Nephron progenitor cell (in vitro differentiated cells): ENCODE results near the gene CNOT3.
"Not testable (repeated sequence)": the region's sequence is repeated elsewhere in the genome, so short reads cannot be mapped to it uniquely, and the experiment has no call there.

Source experiments
- DNase-seq: peaks from one replicate; pipeline ENCODE4 v3.0.0; 2021
- H3K27ac Mint-ChIP-seq: 2 replicates; pipeline ENCODE4 v1.8.0; 2021; ENCODE audit warnings: mild to moderate bottlenecking, moderate library complexity, mixed read lengths
- H3K27me3 Mint-ChIP-seq: 2 replicates; pipeline ENCODE4 v1.8.0; 2021; ENCODE audit warnings: mild to moderate bottlenecking, low read depth, mixed read lengths; ENCODE audit not compliant: poor library complexity
- H3K36me3 Mint-ChIP-seq: 2 replicates; pipeline ENCODE4 v1.8.0; 2021; ENCODE audit warnings: low read depth, mixed read lengths
- H3K4me1 Mint-ChIP-seq: 2 replicates; pipeline ENCODE4 v1.8.0; 2021; ENCODE audit warnings: mixed read lengths
- H3K4me3 Mint-ChIP-seq: 2 replicates; pipeline ENCODE4 v1.8.0; 2021; ENCODE audit warnings: mild to moderate bottlenecking, moderate library complexity, mixed read lengths
- H3K9me3 Mint-ChIP-seq: 2 replicates; pipeline ENCODE4 v1.8.0; 2021; ENCODE audit warnings: mild to moderate bottlenecking, moderate library complexity, mixed read lengths
- TF ChIP-seq, protein P1 (sequence below): fragments of 200-600 bp; sonication (generic); IDR thresholded peaks from 2 replicates; pipeline ENCODE4 v1.5.0; 2021; ENCODE audit warnings: antibody characterized with exemption

CNOT3 gene

DNA sequence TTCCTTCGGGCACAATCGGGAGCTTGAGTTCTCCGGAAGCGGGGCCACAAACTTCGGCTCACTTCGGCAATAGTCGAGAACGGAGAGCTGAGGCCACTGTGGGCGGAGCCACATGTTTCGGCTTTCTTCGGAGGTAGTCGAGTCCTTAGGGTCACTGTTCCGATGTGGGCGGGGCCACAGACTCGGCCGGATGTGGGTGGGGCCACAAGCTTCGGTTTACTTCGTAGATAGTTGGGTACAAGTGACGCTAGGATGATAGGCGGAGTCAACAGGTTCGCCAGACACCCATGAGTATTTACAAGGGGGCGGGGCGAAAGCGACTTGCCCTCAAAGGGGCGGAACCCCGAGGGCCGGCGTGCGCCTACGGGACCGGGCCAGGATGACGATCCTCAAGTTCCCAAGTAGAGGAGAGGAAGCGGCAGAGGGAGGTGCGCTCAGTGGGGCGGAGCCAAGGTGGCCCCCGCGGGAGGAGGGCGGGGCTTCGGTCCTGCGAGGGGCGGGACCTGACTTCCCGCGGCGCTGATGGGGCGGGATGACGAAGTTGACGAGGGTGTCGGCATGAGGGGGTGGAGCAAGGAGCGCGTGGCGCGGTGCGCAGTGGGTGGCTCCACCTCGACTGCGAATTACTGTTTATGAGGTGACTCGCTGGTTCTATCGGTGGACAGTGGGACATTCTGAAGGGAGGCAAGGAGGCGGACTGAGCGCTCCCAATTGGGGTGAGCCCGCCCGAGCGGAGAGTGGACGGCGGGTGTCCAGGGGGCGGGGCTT lies 52.4 kb downstream of the CNOT3 start:
- Mint-ChIP-seq H3K4me1 (peaks cover 43% of the 10 kb centered on the region), H3K4me3 (peak overlapping the region; percentile 93), H3K9me3 (no peaks in the 10 kb centered on the region), H3K36me3 (peaks cover 35% of the 10 kb centered on the region), H3K27ac (peak overlapping the region; percentile 100), H3K27me3 (peaks cover 5% of the 10 kb centered on the region)
- TF ChIP-seq, protein P1, sequence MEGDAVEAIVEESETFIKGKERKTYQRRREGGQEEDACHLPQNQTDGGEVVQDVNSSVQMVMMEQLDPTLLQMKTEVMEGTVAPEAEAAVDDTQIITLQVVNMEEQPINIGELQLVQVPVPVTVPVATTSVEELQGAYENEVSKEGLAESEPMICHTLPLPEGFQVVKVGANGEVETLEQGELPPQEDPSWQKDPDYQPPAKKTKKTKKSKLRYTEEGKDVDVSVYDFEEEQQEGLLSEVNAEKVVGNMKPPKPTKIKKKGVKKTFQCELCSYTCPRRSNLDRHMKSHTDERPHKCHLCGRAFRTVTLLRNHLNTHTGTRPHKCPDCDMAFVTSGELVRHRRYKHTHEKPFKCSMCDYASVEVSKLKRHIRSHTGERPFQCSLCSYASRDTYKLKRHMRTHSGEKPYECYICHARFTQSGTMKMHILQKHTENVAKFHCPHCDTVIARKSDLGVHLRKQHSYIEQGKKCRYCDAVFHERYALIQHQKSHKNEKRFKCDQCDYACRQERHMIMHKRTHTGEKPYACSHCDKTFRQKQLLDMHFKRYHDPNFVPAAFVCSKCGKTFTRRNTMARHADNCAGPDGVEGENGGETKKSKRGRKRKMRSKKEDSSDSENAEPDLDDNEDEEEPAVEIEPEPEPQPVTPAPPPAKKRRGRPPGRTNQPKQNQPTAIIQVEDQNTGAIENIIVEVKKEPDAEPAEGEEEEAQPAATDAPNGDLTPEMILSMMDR: no peak
- peak; percentile 100 for DNase-seq

DNA sequence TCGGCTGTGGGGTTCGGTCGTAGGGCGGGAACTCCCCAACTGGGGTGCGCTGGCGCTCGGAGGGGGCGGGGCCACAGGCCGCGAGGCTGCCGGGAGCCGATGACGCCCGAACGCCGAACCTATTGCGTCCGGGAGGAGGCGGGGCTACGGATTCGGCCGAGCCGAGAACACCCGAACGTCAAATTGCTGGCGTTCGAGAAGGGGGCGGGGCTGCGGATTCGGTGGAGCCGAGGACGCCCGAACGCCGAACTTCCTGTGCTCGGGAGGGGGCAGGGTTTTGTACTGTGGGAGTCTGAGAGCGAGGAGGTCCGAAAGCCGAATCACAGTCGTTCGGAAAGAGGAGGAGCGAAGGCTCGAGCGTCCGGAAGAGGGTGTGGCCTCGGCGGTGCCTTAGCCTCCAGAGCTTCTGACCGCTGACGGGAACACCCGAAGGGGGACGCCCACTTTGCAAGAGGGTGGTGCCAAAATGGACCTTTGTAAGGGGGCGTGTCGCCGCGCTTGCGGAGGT lies 53.0 kb downstream of the CNOT3 start:
- H3K36me3 Mint-ChIP-seq: peaks cover 37% of the 10 kb centered on the region
- H3K27ac Mint-ChIP-seq: peak overlapping the region; percentile 100
- peak; percentile 100 for DNase-seq
- peak overlapping the region; percentile 93 for H3K4me3 Mint-ChIP-seq
- no peaks in the 10 kb centered on the region for H3K9me3 Mint-ChIP-seq
- H3K4me1 Mint-ChIP-seq: peaks cover 43% of the 10 kb centered on the region
- H3K27me3 Mint-ChIP-seq: peaks cover 5% of the 10 kb centered on the region
- TF ChIP-seq, protein P1: no peak

DNA sequence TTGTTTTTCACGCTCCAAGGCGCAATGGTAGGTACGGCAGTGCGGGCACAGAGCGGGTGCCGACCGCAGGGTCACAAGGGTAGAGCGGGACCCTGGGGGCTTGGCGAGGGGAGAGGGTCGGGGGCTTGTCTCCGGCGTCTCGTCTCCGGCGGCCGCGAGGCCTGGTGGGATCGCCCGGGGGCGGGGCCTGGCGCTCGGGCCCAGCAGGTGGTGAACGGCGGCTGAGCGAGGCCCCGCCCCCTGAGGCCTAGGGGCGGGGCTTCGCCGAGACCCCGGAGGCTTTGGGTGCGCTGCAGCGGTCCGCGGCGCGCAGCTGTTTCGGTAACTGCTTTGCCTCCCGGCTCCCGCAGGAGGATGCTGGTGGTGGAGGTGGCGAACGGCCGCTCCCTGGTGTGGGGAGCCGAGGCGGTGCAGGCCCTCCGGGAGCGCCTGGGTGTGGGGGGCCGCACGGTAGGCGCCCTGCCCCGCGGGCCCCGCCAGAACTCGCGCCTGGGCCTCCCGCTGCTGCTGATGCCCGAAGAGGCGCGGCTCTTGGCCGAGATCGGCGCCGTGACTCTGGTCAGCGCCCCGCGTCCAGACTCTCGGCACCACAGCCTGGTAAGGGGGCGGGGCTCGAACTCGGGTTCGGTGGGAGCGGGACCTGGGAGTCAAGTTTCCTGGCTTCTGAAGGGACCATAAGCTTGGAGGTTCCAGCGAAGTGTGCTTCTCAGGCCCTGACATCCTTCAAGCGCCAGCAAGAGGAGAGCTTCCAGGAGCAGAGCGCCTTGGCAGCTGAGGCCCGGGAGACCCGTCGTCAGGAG lies 53.6 kb downstream of the CNOT3 start, which contains the start of gene TSEN34:
Gene TSEN34, plus strand, starts transcription at position 298 of the 800 bp plus-strand sequence. Its CDS starts 57 bp downstream, at position 355.
- Mint-ChIP-seq H3K27me3 (peaks cover 5% of the 10 kb centered on the region), H3K27ac (peak within 1 kb of the TSS; percentile 100), H3K36me3 (peaks cover 38% of the 10 kb centered on the region), H3K4me3 (peak within 1 kb of the TSS; percentile 93), H3K9me3 (no peaks in the 10 kb centered on the region), H3K4me1 (peaks cover 43% of the 10 kb centered on the region)
- peak; percentile 90 for DNase-seq
- TF ChIP-seq, protein P1: no peak

DNA sequence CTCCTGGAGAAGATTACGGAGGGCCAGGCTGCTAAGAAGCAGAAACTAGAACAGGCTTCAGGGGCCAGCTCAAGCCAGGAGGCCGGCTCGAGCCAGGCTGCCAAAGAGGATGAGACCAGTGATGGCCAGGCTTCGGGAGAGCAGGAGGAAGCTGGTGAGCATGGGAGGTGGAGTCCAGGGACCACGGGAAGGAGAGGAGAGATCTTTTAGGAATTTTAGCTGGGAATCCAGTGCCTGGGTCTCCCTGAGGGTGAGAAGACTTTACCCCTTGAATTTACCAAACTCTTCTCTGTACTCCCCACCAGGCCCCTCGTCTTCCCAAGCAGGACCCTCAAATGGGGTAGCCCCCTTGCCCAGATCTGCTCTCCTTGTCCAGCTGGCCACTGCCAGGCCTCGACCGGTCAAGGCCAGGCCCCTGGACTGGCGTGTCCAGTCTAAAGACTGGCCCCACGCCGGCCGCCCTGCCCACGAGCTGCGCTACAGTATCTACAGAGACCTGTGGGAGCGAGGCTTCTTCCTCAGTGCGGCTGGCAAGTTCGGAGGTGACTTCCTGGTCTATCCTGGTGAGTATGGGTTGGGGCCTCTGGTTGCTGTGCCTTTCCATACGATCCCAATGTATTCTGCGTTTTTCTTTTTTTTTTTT lies 54.4 kb downstream of the CNOT3 start:
- peak overlapping the region; percentile 93 for H3K4me3 Mint-ChIP-seq
- peaks cover 39% of the 10 kb centered on the region for H3K4me1 Mint-ChIP-seq
- TF ChIP-seq, protein P1: no peak
- H3K36me3 Mint-ChIP-seq: peaks cover 35% of the 10 kb centered on the region
- peak overlapping the region; percentile 99 for H3K27ac Mint-ChIP-seq
- no peaks in the 10 kb centered on the region for H3K9me3 Mint-ChIP-seq
- DNase-seq: no peak
- H3K27me3 Mint-ChIP-seq: peaks cover 5% of the 10 kb centered on the region

GRCh38 chr19:54193011-54193410 lies 55.4 kb downstream of the CNOT3 start:
- peak overlapping the region; percentile 93 for H3K4me3 Mint-ChIP-seq
- peaks cover 28% of the 10 kb centered on the region for H3K4me1 Mint-ChIP-seq
- TF ChIP-seq, protein P1: no peak
- no peak for DNase-seq
- peaks cover 38% of the 10 kb centered on the region for H3K36me3 Mint-ChIP-seq
- no peaks in the 10 kb centered on the region for H3K9me3 Mint-ChIP-seq
- H3K27ac Mint-ChIP-seq: peak overlapping the region; percentile 34
- H3K27me3 Mint-ChIP-seq: peaks cover 5% of the 10 kb centered on the region

DNA sequence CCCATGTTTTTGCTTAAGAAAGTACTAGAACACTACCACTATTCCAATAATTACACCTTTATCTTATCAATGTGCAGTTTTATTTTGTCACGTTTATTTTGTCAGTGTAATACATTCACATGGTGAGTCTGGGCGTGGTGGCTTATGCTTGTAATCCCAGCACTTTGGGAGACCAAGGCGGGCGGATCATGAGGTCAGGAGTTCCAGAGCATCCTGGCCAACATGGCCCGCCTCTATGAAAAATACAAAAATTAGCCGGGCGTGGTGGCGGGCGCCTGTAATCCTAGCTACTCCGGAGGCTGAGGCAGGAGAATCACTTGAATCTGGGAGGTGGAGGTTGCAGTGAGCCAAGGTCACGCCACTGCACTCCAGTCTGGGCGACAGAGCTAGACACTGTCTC lies 56.9 kb downstream of the CNOT3 start:
- H3K36me3 Mint-ChIP-seq: peaks cover 38% of the 10 kb centered on the region
- not testable (repeated sequence) for H3K9me3 Mint-ChIP-seq, H3K4me3 Mint-ChIP-seq

More for the DNA sequence above, 56.9 kb downstream of the CNOT3 start:
- H3K27me3 Mint-ChIP-seq, DNase-seq, H3K27ac Mint-ChIP-seq: not testable (repeated sequence)
- H3K4me1 Mint-ChIP-seq: peaks cover 28% of the 10 kb centered on the region
